ENCODE measurements around the gene LPCAT2.

DNA sequence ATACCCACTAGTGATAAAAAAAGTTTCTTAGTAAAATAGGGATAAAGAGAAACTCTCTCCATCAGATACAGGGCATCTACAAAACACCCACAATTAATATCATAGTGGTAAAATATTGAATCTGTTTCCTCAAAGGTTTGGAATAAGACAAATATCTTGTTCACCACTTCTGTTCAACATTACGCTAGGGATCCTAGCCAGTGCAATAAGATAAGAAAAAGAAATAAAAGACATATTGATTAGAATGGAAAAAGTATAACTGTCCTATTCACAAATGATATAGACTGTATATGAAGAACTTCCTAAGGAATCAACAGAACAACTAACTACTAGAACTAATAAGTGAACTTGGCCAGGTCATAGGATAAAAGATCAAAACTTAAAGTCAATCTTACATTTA, 12.9 kb downstream of the LPCAT2 start:
- TF ChIP-seq POLR2A (IDR thresholded peaks at IDR 0.05), result no peak
- TF ChIP-seq, protein P1, sequence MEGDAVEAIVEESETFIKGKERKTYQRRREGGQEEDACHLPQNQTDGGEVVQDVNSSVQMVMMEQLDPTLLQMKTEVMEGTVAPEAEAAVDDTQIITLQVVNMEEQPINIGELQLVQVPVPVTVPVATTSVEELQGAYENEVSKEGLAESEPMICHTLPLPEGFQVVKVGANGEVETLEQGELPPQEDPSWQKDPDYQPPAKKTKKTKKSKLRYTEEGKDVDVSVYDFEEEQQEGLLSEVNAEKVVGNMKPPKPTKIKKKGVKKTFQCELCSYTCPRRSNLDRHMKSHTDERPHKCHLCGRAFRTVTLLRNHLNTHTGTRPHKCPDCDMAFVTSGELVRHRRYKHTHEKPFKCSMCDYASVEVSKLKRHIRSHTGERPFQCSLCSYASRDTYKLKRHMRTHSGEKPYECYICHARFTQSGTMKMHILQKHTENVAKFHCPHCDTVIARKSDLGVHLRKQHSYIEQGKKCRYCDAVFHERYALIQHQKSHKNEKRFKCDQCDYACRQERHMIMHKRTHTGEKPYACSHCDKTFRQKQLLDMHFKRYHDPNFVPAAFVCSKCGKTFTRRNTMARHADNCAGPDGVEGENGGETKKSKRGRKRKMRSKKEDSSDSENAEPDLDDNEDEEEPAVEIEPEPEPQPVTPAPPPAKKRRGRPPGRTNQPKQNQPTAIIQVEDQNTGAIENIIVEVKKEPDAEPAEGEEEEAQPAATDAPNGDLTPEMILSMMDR (IDR thresholded peaks at IDR 0.05), result no peak

Data from Peyer's patch (tissue), 4 donors.